HG02938 (cell line): Measurements from ENCODE around the gene PFN3.
A peak's percentile ranks its signal among the peaks of the same experiment; 100 is the strongest.

Experiments used
- ATAC-seq: cut with Tn5 transposase; IDR thresholded peaks from one replicate; pipeline ENCODE4 v1.9.1; 2021; ENCODE audit warnings: mild to moderate bottlenecking, moderate library complexity; ENCODE audit not compliant: unreplicated experiment

PFN3 gene

DNA sequence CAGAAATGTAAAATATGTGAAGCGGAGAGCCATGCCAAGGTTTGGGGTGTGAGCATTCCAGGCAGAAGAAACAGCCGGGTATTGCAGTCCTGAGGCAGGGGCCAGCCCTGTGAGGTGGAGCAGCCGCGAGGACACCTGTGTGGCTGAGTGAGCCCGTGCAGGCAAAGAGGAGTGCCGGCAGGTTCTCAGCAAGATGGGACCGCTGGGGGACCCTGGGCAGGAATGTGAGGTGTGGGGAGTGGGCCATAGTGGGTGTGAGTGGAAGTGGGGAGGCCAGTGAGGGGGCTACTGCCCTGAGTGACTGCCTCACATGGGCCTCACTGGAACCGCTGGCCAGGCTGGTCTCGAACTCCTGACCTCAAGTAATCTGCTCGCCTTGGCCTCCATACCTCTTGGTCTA lies 38.0 kb upstream of the PFN3 start:
- ATAC-seq: no peak

GRCh38 chr5:177437623-177438022 lies 37.2 kb upstream of the PFN3 start:
- ATAC-seq: no peak

- ATAC-seq: no peak
Measured at GRCh38 chr5:177435847-177436536, 35.5 kb upstream of the PFN3 start.

- no peak for ATAC-seq
Measured at GRCh38 chr5:177434942-177435738, 34.7 kb upstream of the PFN3 start.

DNA sequence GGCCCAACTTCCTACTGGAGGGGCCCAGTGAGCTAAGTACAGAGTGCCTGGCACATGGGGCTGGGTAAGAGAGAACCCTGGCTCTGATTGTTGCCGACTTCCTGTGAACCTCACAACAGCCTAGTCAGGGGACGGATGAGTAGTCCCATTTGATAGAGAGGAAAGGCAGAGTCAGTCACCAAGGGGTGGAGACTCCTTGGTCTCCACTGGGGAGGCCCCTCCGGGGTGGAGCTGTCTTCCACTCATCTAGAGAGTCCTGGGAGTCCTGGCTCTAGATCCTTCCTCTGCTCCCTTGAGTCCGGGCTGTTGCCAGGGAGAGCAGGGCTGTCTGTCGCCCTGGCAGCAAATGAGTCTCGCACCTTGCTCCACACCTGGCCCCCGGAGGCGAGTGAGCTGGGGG lies 34.0 kb upstream of the PFN3 start:
- ATAC-seq: no peak

DNA sequence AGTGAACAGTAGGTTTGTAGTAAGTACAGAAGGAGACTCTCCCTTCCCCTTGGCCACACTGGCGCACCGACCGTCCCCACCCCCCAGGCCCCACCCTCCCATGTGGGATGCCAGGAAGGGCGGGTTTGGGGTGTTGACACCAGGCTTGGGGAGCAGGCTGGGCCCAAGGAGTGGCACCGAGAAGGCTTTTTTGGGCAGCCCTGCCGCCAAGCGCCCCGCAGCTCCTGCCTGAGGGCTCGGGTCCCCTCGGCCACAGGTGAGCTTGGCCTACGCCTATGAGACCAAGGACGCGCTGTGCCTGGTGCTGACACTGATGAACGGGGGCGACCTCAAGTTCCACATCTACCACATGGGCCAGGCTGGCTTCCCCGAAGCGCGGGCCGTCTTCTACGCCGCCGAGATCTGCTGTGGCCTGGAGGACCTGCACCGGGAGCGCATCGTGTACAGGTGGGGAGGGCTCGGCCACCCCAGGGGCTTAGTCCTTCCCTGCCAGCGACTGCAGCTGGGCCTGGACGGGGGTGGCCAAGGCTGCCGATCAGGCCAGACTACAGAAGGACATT lies 33.3 kb upstream of the PFN3 start:
- ATAC-seq: no peak

- no peak for ATAC-seq
Measured at GRCh38 chr5:177432839-177433657, 32.6 kb upstream of the PFN3 start.

DNA sequence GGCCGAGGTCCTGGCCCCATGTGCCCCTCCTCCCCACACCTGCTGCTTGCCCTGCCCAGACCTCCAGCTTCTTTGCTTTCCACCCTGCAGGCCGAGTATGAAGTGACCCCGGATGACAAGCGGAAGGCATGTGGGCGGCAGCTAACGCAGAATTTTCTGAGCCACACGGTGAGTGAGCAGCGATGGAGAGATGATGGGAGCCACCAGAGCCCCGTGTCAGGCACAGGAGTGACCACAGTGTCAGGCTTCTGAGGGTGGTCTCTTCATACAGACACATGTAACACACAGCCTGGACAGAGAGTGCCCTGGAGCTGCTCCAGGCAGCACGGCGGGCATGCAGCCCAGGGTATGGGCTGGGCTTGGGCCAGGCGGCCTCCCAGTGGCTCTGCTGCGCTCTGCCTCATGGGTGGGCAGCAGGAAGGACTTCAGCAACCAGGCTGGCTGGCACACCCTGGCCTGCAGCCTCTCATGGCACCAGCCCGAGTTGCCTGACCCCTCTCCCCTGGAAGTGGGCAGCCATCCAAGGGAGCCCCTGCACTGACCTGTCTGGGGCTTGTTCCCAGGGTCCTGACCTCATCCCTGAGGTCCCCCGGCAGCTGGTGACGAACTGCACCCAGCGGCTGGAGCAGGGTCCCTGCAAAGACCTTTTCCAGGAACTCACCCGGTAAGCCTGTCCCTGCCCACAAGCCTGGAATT lies 31.8 kb upstream of the PFN3 start:
- ATAC-seq: peak; percentile 15

- peak; percentile 29 for ATAC-seq
Measured at GRCh38 chr5:177431317-177432142, 31.1 kb upstream of the PFN3 start.

DNA sequence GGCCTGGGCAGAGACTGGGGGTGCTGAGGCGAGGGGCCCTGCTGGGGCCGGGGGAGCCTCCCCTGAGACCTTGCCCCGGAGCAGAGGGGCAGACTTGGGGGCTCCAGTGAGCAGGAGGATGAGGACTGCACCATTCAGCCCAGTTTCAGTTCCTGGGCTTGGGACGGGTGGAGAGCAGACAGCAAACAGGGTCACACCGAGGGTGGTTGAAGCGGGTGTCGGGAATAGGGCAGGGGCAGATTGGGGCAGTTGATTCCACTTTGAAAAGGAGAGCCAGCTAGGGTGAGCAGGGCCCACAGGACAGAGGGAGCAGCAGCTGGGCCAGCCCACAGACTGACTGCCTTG lies 30.5 kb upstream of the PFN3 start:
- ATAC-seq: no peak

DNA sequence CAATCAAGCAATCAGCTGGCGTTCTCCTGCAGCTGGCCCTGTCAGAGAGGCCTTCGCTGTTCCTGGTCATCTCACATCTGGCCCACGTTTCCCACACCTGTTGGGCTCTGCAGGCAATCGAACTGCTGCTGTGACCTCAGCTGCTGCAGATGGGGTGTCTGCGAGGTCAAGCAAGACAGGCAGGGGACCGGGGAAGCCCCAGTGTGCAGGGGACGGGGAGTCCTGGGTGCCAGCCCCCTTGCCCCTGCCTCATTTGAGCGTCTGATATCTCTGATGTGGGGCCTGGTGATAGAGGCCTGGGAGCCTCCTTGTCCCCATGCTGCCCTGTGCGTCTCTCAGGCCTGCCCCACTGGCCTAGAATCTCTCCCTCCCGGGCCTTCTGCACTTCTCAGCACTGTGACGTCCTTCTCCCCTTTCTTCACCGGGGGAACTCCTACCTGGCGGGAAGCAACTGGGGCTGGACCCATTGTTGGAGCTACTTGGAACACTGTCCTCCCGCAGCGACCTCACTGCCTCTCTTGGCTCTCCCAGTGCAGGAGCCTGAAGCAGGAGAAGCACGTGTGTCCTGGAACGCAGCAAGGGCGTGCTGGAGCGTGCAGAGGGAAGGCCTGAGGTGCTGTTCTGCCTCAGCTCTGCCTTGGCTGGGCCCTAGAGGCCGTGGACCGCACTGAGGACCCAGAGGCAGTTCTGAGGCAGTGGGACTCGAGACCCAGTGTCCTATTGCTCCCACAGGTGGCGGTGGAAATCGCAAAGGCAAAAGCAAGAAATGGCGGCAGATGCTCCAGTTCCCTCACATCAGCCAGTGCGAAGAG lies 29.9 kb upstream of the PFN3 start:
- no peak for ATAC-seq

DNA sequence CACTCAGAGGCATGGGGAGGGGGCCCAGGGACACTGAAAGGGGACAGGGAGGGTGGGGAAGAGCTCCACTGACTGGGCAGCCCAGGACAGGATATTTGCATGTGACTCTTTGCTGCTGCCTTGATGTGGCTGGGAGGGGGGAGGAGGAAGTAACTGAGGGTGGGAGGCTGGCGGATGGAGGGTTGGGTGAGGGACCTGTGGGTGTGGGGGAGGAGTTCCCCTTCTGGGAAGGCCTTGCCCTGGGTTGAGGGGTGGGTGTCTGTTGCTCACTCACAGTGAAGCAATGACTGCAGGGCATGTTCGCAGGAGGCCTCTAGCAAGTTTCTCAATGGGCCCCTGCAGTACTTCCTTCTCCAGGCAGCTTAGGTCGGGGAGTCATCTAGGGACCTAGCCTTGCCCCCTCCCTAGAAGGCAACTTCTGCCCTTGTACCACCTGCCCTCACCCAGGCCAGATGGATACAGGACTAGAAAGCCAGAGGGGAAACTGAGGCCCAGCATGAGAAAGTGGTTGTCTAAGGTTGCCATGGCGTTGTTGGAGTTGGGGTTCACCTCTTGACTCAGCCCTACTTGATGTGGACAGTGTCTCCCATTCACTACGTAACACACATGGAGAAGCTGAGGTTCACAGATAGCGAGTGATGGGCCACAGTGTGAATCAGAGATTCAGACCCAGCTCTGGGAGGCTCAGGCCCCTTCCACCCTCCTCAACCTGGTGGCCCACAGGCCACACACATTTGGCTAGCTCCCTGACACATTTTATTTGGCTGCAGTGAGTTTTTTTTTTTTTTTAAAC lies 29.0 kb upstream of the PFN3 start:
- ATAC-seq: no peak

- ATAC-seq: no peak
Measured at GRCh38 chr5:177428574-177429217, 28.2 kb upstream of the PFN3 start.

- no peak for ATAC-seq
Measured at GRCh38 chr5:177427919-177428573, 27.6 kb upstream of the PFN3 start.

- ATAC-seq: no peak
Measured at GRCh38 chr5:177427211-177427822, 26.9 kb upstream of the PFN3 start.

GRCh38 chr5:177426566-177427210 lies 26.2 kb upstream of the PFN3 start, which contains the start of gene GRK6:
GRK6 (plus strand) TSS chr5:177426676; CDS start chr5:177426846, 170 bp downstream.
- ATAC-seq: peak; percentile 5
